Measurements from ENCODE around the gene PCP2. TPM values are rescaled to one million over a fixed set of nuclear protein-coding genes. Genes with fewer than 3 reads are reported as not detected.

The PCP2 gene
- total RNA-seq, result not detected in 2 replicates

GRCh38 chr19:7633698-7634097, at the start of gene PCP2:
Gene PCP2 (minus strand): TSS chr19:7633719. CDS start chr19:7633457, 262 bp downstream.

GRCh38 chr19:7680606-7681339, 47.3 kb upstream of the PCP2 start, which contains the start of gene TRAPPC5:
Gene TRAPPC5 (plus strand): TSS chr19:7680833. CDS start chr19:7682254, 1,421 bp downstream.

GRCh38 chr19:7676854-7677253, 43.3 kb upstream of the PCP2 start, which contains the start of gene MCEMP1:
Gene MCEMP1 (plus strand): TSS chr19:7677090. CDS start chr19:7677121, 31 bp downstream.

GRCh38 chr19:7668842-7669241, 35.3 kb upstream of the PCP2 start, which contains the start of gene RETN:
Gene RETN (plus strand): TSS chr19:7669049. CDS start chr19:7669327, 278 bp downstream.

GRCh38 chr19:7636691-7637373, 3.3 kb upstream of the PCP2 start, which contains the start of gene STXBP2:
Gene STXBP2 (plus strand): TSS chr19:7637110. CDS start chr19:7637150, 40 bp downstream.

GRCh38 chr19:7629347-7630054, 4.0 kb downstream of the PCP2 start, which contains the start of the genes PET100 and XAB2:
Gene PET100 (plus strand): TSS chr19:7629793. CDS start chr19:7629834, 41 bp downstream.
Gene XAB2 (minus strand): TSS chr19:7629545. CDS start chr19:7629527, 18 bp downstream.

GRCh38 chr19:7595466-7596133, 37.9 kb downstream of the PCP2 start, which contains the start of gene CAMSAP3:
Gene CAMSAP3 (plus strand): TSS chr19:7595863. CDS start chr19:7596003, 140 bp downstream.

Other genes with a start within 250 kb of the PCP2 start
- gene PEX11G, start 144.7 kb downstream of the PCP2 start, total RNA-seq, result 0.91 and 3.2 TPM in 2 replicates
- gene ZNF358, start 117.6 kb downstream of the PCP2 start, total RNA-seq, result 10.0 and 12.7 TPM in 2 replicates
- 1.3 and 3.0 TPM in 2 replicates for gene MCOLN1, start 111.1 kb downstream of the PCP2 start, total RNA-seq
- gene PNPLA6, start 98.0 kb downstream of the PCP2 start, total RNA-seq, result 68.2 and 79.0 TPM in 2 replicates
- gene CAMSAP3, start 37.9 kb downstream of the PCP2 start, total RNA-seq, result under 0.01 TPM in 1 of 2 replicates, not detected in the other
- 22.4 and 23.7 TPM in 2 replicates for gene XAB2, start 4.2 kb downstream of the PCP2 start, total RNA-seq
- gene PET100, start 3.9 kb downstream of the PCP2 start, total RNA-seq, result 7.3 and 41.3 TPM in 2 replicates
- 18.8 and 31.5 TPM in 2 replicates for gene STXBP2, start 3.4 kb upstream of the PCP2 start, total RNA-seq
- not detected in 2 replicates for gene RETN, start 35.3 kb upstream of the PCP2 start, total RNA-seq
- not detected in 2 replicates for gene MCEMP1, start 43.4 kb upstream of the PCP2 start, total RNA-seq
- 77.8 and 89.3 TPM in 2 replicates for gene TRAPPC5, start 47.1 kb upstream of the PCP2 start, total RNA-seq
- not detected in 2 replicates for gene FCER2, start 68.4 kb upstream of the PCP2 start, total RNA-seq
- not detected in 2 replicates for gene CLEC4G, start 98.4 kb upstream of the PCP2 start, total RNA-seq
- not detected in 2 replicates for gene CD209, start 113.8 kb upstream of the PCP2 start, total RNA-seq
- gene CLEC4M, start 129.5 kb upstream of the PCP2 start, total RNA-seq, result 0.97 TPM in 1 of 2 replicates, not detected in the other
- gene EVI5L, start 196.5 kb upstream of the PCP2 start, total RNA-seq, result 8.8 and 11.0 TPM in 2 replicates
- not detected in 2 replicates for gene PRR36, start 240.7 kb upstream of the PCP2 start, total RNA-seq